Heart left ventricle (tissue), 16 donors: ENCODE measurements around the gene RAB33B. TPM values are rescaled to one million over a fixed set of nuclear protein-coding genes. Genes with fewer than 3 reads are reported as not detected.
"Not testable (repeated sequence)": the region's sequence is repeated elsewhere in the genome, so short reads cannot be mapped to it uniquely, and the experiment has no call there.

Experiments used
- ATAC-seq, 4 donors: fragments of 200-7000 bp; cut with Tn5 transposase; one replicate each; pipeline ENCODE4 v1.9.1; 2020 to 2022; ENCODE audit warnings: moderate library complexity in 4 of 4, mild to moderate bottlenecking in 3 of 4, moderate number of reproducible peaks in 1 of 4
- DNase-seq, 5 donors: peaks; one replicate each; pipeline ENCODE4 v3.0.0-alpha.2; 2020
- H3K27ac ChIP-seq, 12 donors: fragments of 200-600 bp; sonication (generic) in 4 of 12; one replicate each; pipeline versions ENCODE4 v1.5.0 to v1.8.0; 2016 to 2022; ENCODE audit warnings: mild to moderate bottlenecking in 2 of 12
- H3K27me3 ChIP-seq, 9 donors: fragments of 200-600 bp; sonication (generic) in 2 of 9; one replicate each; pipeline versions ENCODE4 v1.5.1 to v1.8.0; 2016 to 2022; ENCODE audit warnings: mild to moderate bottlenecking in 3 of 9
- H3K36me3 ChIP-seq, 9 donors: fragments of 200-600 bp; sonication (generic) in 2 of 9; one replicate each; pipeline versions ENCODE4 v1.5.0 to v1.8.0; 2018 to 2022; ENCODE audit warnings: mild to moderate bottlenecking in 2 of 9
- H3K4me1 ChIP-seq, 12 donors: fragments of 200-600 bp; sonication (generic) in 4 of 12; one replicate each; pipeline versions ENCODE4 v1.5.0 to v1.8.0; 2016 to 2022; ENCODE audit warnings: mild to moderate bottlenecking in 3 of 12
- H3K4me3 ChIP-seq, 12 donors: fragments of 200-600 bp; sonication (generic) in 4 of 12; one replicate each; pipeline versions ENCODE4 v1.5.0 to v1.8.0; 2017 to 2022; ENCODE audit warnings: mild to moderate bottlenecking in 9 of 12, moderate library complexity in 4 of 12
- H3K9me3 ChIP-seq, 12 donors: fragments of 200-600 bp; sonication (generic) in 4 of 12; one replicate each; pipeline versions ENCODE4 v1.5.0 to v1.8.0; 2016 to 2022; ENCODE audit warnings: mild to moderate bottlenecking in 1 of 12
- CTCF ChIP-seq, 12 donors: fragments of 200-600 bp; sonication (generic) in 4 of 12; IDR thresholded peaks; one replicate each; pipeline versions ENCODE4 v1.5.0 to v1.8.0; 2018 to 2022; ENCODE audit warnings: antibody characterized with exemption in 12 of 12, mild to moderate bottlenecking in 5 of 12
- POLR2A ChIP-seq, 2 donors: fragments of 450-650 bp; IDR thresholded peaks; one replicate each; pipeline ENCODE4 v1.6.1; 2017; ENCODE audit warnings: antibody characterized with exemption in 2 of 2, mild to moderate bottlenecking in 2 of 2, moderate library complexity in 2 of 2
- WGBS, 4 donors: extraction: QIAGEN DNeasy Blood & Tissue Kit in 2 of 4; methylation state at CpG; one replicate each; pipeline versions ENCODE4 v1.1.5 to v1.1.7; 2013 to 2018; 5-methylcytosine and 5-hydroxymethylcytosine counted together
- intact Hi-C, 10 donors: fragments of 100-400 bp; cut with DNase I; formaldehyde crosslinking; loops; one replicate each; pipeline versions ENCODE4 v1.11.1 to v1.14.2; 2022
- polyA plus RNA-seq, 2 donors: library from polyadenylated mRNA; stranded (reverse); fragments of 200-250 nt; gene quantifications; one replicate each; pipeline ENCODE4 v1.2.3, GENCODE V29; 2013
- total RNA-seq, 9 donors: library from RNA; depleted of rRNA in 2 of 9; stranded (reverse); fragments of >200 nt in 2 of 9; fragmentation: NEBNext Ultra II Directional in 3 of 9; extraction: Animal tissue kit (Norgen Biotek cat#: 25700) in 3 of 9; gene quantifications; one replicate each; pipeline versions ENCODE4 v1.1.0 to v1.2.4, GENCODE V29; 2016 to 2023
- donor health status: ischemic (EF 13 %, LVEDD 7.1; RV severe dilation, severe dysfunction).
- donor health status: healthy with polysubstance abuse.
- donor health status: DM: no; HTN: yes; CAD: no.
- donor health status: DM: no; HTN: no; CAD: no.
- donor health status: ischemic (EF 25% LVEDD 6.9; RV normal size, moderate dysfunction).
- donor health status: ischemic (EF 25% LVEDD 5.7; RV mildly dilated, moderate dysfunction).
- donor health status: healthy.
- donor health status: DM: yes; HTN: yes; CAD: no.
- donor health status: ischemic (EF 35%, LVEDD 5.7; RV mildly dilated, moderate dysfunction).
- donor health status: nonischemic (EF 11% LVEDD 7.7; RV severe dilation, severe dysfunction).
- donor health status: DM: yes; HTN: yes; CAD: no.
- donor health status: PGD.
- donor health status: ischemic (EF 29% LVEDD 5.4; RV normal size, mild dysfunction).
- donor health status: nonischemic (EF 23%, LVEDD 6.1; RV moderate dilation, normal function).

RAB33B gene
- total and polyA plus RNA-seq, 11 donors: 2.3 to 9.4 (median 6.6) TPM

DNA sequence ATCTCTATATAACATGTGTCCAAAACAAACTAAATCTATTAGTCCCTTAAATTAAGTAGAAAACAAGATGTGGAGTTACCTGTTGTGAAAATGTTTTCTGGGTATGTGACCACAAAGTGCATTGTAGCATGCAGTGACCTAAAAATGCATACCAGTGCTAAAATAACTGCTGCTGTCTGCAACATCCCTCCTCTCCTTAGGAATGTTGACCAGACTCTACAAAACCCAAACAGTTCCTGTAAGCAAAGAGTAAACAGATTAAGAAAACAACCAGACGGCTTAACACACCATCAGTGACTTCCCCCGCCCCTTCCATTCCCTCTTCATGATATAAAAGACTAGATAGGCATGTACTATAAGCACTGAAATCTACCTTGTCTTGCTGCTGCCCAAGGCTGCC, 15.8 kb upstream of the RAB33B start:
- no peak for TF ChIP-seq POLR2A (IDR thresholded peaks at IDR 0.05)
- TF ChIP-seq CTCF (IDR thresholded peaks at IDR 0.05): no peak

GRCh38 chr4:139441029-139441428, 12.9 kb upstream of the RAB33B start:
- H3K4me3 ChIP-seq: no peak overlapping the region
- DNase-seq: no peak
- WGBS, 4 donors: 94 to 98% (median 97%) methylated on average over 4 of the region's 4 CpGs
- TF ChIP-seq CTCF (IDR thresholded peaks at IDR 0.05) (no peak), POLR2A (IDR thresholded peaks at IDR 0.05) (no peak)
- no peaks in the 10 kb centered on the region for H3K4me1 ChIP-seq
- H3K27me3 ChIP-seq: no peaks in the 10 kb centered on the region
- intact Hi-C loops: no loop called here
- peaks cover 0 to 22% (median 0%) of the 10 kb centered on the region in 9 donors for H3K36me3 ChIP-seq
- ATAC-seq: no peak
- peaks cover 0 to 39% (median 10%) of the 10 kb centered on the region in 12 donors for H3K9me3 ChIP-seq
- H3K27ac ChIP-seq: no peak overlapping the region

More for the DNA sequence above, 15.8 kb upstream of the RAB33B start:
- DNase-seq: no peak
- no peaks in the 10 kb centered on the region for H3K27me3 ChIP-seq
- peaks cover 0 to 22% (median 0%) of the 10 kb centered on the region in 9 donors for H3K36me3 ChIP-seq
- H3K9me3 ChIP-seq: peaks cover 0 to 39% (median 10%) of the 10 kb centered on the region in 12 donors
- H3K4me3 ChIP-seq: no peak overlapping the region
- 87 to 97% (median 94%) methylated on average over 2 of the region's 2 CpGs for WGBS, 4 donors
- H3K27ac ChIP-seq: no peak overlapping the region
- no peak for ATAC-seq
- no peaks in the 10 kb centered on the region for H3K4me1 ChIP-seq
- intact Hi-C loops: no loop called here

DNA sequence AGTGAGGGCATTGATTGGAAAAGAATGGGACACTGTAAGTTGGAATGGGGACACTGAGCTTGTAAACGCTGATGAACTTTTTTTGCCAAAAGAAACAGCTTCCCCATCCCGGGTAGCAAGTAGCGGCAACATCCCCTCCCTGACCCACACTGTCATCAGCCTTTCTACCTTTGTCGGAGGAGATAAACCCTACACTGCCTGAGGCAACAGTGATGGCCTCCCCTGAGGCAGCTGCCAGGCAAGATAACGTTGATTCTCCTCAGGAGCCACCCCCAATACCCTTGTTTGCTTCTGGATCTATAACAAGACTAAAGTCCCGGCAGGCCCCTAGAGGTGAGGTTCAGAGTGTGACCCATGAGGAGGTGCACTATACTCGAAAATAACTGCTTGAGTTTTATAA, 10.3 kb upstream of the RAB33B start:
- no peak for ATAC-seq
- 72 to 85% (median 83%) methylated on average over 7 of the region's 7 CpGs for WGBS, 4 donors
- peaks cover 0 to 19% (median 3%) of the 10 kb centered on the region in 12 donors for H3K9me3 ChIP-seq
- H3K4me1 ChIP-seq: no peaks in the 10 kb centered on the region
- TF ChIP-seq POLR2A (IDR thresholded peaks at IDR 0.05) (no peak), CTCF (IDR thresholded peaks at IDR 0.05) (no peak)
- no peak overlapping the region for H3K27ac ChIP-seq
- no peaks in the 10 kb centered on the region for H3K27me3 ChIP-seq
- H3K36me3 ChIP-seq: no peaks in the 10 kb centered on the region
- intact Hi-C loops: no loop called here
- no peak overlapping the region for H3K4me3 ChIP-seq
- DNase-seq: no peak

- H3K4me1 ChIP-seq, intact Hi-C loops, H3K27ac ChIP-seq, H3K36me3 ChIP-seq, H3K27me3 ChIP-seq, H3K9me3 ChIP-seq, H3K4me3 ChIP-seq, DNase-seq, ATAC-seq: not testable (repeated sequence)
- WGBS, 4 donors: 61 to 98% (median 66%) methylated on average over 3 of the region's 3 CpGs
These were observed 9.0 kb upstream of the RAB33B start for GRCh38 chr4:139444881-139445280.

GRCh38 chr4:139447078-139447477, 6.8 kb upstream of the RAB33B start:
- ATAC-seq, intact Hi-C loops, DNase-seq, H3K9me3 ChIP-seq, H3K27ac ChIP-seq, H3K4me1 ChIP-seq, H3K27me3 ChIP-seq, H3K4me3 ChIP-seq, H3K36me3 ChIP-seq: not testable (repeated sequence)
- 93 to 96% (median 95%) methylated on average over 4 of the region's 4 CpGs for WGBS, 4 donors
